ENCODE data around the gene CAMSAP3. TPM values are rescaled to one million over a fixed set of nuclear protein-coding genes. Genes with fewer than 3 reads are reported as not detected.

The CAMSAP3 gene
- total and polyA plus RNA-seq, 2 donors from 2014 or later = 18.5 to 19.3 TPM

- H3K4me3 ChIP-seq (ENCODE audit: low read length in 3 of 3) = no peak overlapping the region
- TF ChIP-seq, protein P1, sequence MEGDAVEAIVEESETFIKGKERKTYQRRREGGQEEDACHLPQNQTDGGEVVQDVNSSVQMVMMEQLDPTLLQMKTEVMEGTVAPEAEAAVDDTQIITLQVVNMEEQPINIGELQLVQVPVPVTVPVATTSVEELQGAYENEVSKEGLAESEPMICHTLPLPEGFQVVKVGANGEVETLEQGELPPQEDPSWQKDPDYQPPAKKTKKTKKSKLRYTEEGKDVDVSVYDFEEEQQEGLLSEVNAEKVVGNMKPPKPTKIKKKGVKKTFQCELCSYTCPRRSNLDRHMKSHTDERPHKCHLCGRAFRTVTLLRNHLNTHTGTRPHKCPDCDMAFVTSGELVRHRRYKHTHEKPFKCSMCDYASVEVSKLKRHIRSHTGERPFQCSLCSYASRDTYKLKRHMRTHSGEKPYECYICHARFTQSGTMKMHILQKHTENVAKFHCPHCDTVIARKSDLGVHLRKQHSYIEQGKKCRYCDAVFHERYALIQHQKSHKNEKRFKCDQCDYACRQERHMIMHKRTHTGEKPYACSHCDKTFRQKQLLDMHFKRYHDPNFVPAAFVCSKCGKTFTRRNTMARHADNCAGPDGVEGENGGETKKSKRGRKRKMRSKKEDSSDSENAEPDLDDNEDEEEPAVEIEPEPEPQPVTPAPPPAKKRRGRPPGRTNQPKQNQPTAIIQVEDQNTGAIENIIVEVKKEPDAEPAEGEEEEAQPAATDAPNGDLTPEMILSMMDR (IDR thresholded peaks at IDR 0.05; ENCODE audit: borderline replicate concordance, extremely low read depth, insufficient read depth) = no peak
- FAIRE-seq = no peak
- H3K9me3 ChIP-seq (ENCODE audit: control insufficient read depth in 2 of 3, insufficient read depth in 1 of 3, low read length in 3 of 3) = no peaks in the 10 kb centered on the region
- intact Hi-C loops (cut with DNase I) = no loop called here
- no peak overlapping the region for H3K9ac ChIP-seq (ENCODE audit: low read length in 3 of 3)
- peaks cover 0 to 3% (median 0%) of the 10 kb centered on the region in 3 donors for H3K36me3 ChIP-seq (ENCODE audit: control insufficient read depth in 2 of 3, insufficient read depth in 3 of 3, low read length in 3 of 3)
- H3K4me1 ChIP-seq (ENCODE audit: control insufficient read depth in 2 of 3, insufficient read depth in 2 of 3, low read depth in 1 of 3, low read length in 3 of 3) = no peaks in the 10 kb centered on the region
- no peak for DNase-seq
- no peak overlapping the region for H3K27ac ChIP-seq (ENCODE audit: low read depth in 2 of 2, low read length in 2 of 2)
- H3K27me3 ChIP-seq (ENCODE audit: control insufficient read depth, insufficient read depth, low read length) = no peaks in the 10 kb centered on the region
Observed at GRCh38 chr19:7603919-7604318, 8.3 kb downstream of the CAMSAP3 start.

DNA sequence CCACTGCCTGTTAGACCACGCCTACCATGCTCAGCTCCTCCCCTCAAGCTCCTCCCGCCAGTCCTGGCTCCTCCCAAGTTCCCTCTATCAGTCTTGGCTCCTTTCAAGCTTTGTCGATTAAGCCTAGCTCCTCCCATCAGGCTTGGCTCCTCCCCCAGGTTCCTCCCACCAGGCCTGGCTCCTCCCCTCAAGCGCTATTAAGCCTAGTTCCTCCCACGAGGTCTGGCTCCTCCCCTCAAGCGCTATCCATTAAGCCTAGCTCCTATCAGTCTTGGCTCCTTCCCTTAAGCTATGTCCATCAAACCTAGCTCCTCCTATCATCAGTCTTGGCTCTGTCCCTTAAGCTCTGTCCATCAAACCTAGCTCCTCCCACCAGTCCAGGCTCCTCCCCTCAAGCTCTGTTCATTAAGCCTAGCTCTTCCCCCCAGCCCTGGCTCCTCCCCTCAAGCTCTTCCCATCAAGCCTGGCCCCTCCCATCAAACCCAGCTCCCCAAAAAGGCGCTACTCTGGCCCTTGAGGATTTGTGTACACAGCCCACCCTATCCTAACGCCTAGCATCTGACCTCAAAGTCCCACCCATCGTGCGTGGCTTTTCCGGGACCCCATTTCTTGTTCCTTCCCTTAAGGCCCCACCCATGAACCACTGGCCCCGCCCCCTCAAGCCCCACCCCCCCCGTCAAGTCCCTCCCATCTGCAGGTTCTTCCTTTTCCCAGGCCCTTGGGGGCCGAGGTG is 10.0 kb downstream of the CAMSAP3 start:
- FAIRE-seq = no peak
- Histone ChIP-seq H3K9ac (ENCODE audit: low read length in 3 of 3) (no peak overlapping the region), H3K9me3 (ENCODE audit: control insufficient read depth in 2 of 3, insufficient read depth in 1 of 3, low read length in 3 of 3) (no peaks in the 10 kb centered on the region), H3K36me3 (ENCODE audit: control insufficient read depth in 2 of 3, insufficient read depth in 3 of 3, low read length in 3 of 3) (peaks cover 0 to 3% (median 0%) of the 10 kb centered on the region in 3 donors), H3K4me3 (ENCODE audit: low read length in 3 of 3) (no peak overlapping the region), H3K27me3 (ENCODE audit: control insufficient read depth, insufficient read depth, low read length) (no peaks in the 10 kb centered on the region), H3K4me1 (ENCODE audit: control insufficient read depth in 2 of 3, insufficient read depth in 2 of 3, low read depth in 1 of 3, low read length in 3 of 3) (no peaks in the 10 kb centered on the region), H3K27ac (ENCODE audit: low read depth in 2 of 2, low read length in 2 of 2) (no peak overlapping the region)
- no peak for DNase-seq
- TF ChIP-seq, protein P1 (IDR thresholded peaks at IDR 0.05; ENCODE audit: borderline replicate concordance, extremely low read depth, insufficient read depth) = no peak
- intact Hi-C loops (cut with DNase I) = no loop called here

DNA sequence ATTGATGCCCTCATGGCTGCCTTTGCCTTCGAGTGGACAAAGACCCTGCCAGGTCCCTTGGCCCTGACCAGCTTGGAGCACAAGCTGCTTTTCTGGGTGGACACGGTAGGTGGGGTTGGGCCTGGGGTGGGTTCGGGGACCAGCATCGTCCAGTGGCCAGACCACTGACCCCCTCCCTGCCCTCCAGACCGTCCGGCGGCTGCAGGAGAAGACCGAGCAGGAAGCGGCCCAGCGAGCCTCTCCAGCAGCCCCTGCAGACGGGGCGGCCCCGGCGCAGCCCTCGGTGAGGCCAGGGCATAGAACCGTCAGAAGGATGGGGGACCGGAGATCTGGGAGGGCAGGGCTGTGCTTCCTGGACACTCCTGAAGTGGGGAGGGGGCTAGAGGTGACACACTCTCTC is 10.6 kb downstream of the CAMSAP3 start:
- H3K27me3 ChIP-seq (ENCODE audit: control insufficient read depth, insufficient read depth, low read length) = no peaks in the 10 kb centered on the region
- H3K9me3 ChIP-seq (ENCODE audit: control insufficient read depth in 2 of 3, insufficient read depth in 1 of 3, low read length in 3 of 3) = no peaks in the 10 kb centered on the region
- peaks cover 0 to 3% (median 0%) of the 10 kb centered on the region in 3 donors for H3K36me3 ChIP-seq (ENCODE audit: control insufficient read depth in 2 of 3, insufficient read depth in 3 of 3, low read length in 3 of 3)
- TF ChIP-seq, protein P1 (IDR thresholded peaks at IDR 0.05; ENCODE audit: borderline replicate concordance, extremely low read depth, insufficient read depth) = no peak
- no peak overlapping the region for H3K9ac ChIP-seq (ENCODE audit: low read length in 3 of 3)
- no peak overlapping the region for H3K27ac ChIP-seq (ENCODE audit: low read depth in 2 of 2, low read length in 2 of 2)
- no peaks in the 10 kb centered on the region for H3K4me1 ChIP-seq (ENCODE audit: control insufficient read depth in 2 of 3, insufficient read depth in 2 of 3, low read depth in 1 of 3, low read length in 3 of 3)
- no peak for DNase-seq
- FAIRE-seq = no peak
- intact Hi-C loops (cut with DNase I) = no loop called here
- no peak overlapping the region for H3K4me3 ChIP-seq (ENCODE audit: low read length in 3 of 3)
